Body of pancreas (tissue), 4 donors: ENCODE measurements around the gene STARD9.
"Not testable (repeated sequence)": the region's sequence is repeated elsewhere in the genome, so short reads cannot be mapped to it uniquely, and the experiment has no call there.

ENCODE experiments used
- POLR2A ChIP-seq, 3 donors: fragments of 450-650 bp; IDR thresholded peaks; one replicate each; pipeline ENCODE4 v1.6.1; 2016; ENCODE audit warnings: antibody characterized with exemption in 3 of 3, mild to moderate bottlenecking in 2 of 3
- TF ChIP-seq, protein P1 (sequence below), 7 experiments: fragments of 450-650 bp in 4 of 7; fragments of 200-600 bp in 3 of 7; sonication (generic) in 3 of 7; IDR thresholded peaks; one replicate each; pipeline ENCODE4 v1.5.1; 2016 to 2019; ENCODE audit warnings: antibody characterized with exemption in 7 of 7

DNA sequence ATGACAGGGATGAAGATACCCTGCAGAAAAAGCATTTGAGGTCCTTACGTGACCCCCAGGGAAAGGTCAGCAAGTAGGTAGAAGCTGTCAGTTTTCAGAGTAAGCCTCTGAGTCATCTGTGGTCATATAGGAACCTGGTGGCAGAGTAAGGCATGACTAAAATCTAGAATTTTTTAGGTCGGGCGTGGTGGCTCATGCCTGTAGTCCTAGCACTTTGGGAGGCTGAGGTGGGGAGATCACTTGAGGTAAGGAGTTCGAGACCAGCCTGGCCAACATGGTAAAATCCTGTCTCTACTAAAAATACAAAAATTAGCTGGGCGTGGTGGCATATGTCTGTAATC is 104.7 kb downstream of the STARD9 start:
- TF ChIP-seq, protein P1, sequence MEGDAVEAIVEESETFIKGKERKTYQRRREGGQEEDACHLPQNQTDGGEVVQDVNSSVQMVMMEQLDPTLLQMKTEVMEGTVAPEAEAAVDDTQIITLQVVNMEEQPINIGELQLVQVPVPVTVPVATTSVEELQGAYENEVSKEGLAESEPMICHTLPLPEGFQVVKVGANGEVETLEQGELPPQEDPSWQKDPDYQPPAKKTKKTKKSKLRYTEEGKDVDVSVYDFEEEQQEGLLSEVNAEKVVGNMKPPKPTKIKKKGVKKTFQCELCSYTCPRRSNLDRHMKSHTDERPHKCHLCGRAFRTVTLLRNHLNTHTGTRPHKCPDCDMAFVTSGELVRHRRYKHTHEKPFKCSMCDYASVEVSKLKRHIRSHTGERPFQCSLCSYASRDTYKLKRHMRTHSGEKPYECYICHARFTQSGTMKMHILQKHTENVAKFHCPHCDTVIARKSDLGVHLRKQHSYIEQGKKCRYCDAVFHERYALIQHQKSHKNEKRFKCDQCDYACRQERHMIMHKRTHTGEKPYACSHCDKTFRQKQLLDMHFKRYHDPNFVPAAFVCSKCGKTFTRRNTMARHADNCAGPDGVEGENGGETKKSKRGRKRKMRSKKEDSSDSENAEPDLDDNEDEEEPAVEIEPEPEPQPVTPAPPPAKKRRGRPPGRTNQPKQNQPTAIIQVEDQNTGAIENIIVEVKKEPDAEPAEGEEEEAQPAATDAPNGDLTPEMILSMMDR (IDR thresholded peaks at IDR 0.05) = not testable (repeated sequence)
- TF ChIP-seq POLR2A (IDR thresholded peaks at IDR 0.05) = not testable (repeated sequence)
